H9 (cell line): Measurements from ENCODE around the gene ZNF287. TPM values are rescaled to one million over a fixed set of nuclear protein-coding genes. Genes with fewer than 3 reads are reported as not detected.

ENCODE experiments used
- DNase-seq: peaks from one replicate; pipeline ENCODE4 v3.0.0-alpha.2; 2017
- H2AFZ ChIP-seq: one replicate; pipeline ENCODE4 v1.6.1; 2013; ENCODE audit warnings: mild to moderate bottlenecking, low read length, control low read depth, moderate library complexity
- H2AK5ac ChIP-seq: 2 replicates; pipeline ENCODE4 v1.6.1; 2013; ENCODE audit warnings: low read length, control low read depth, mixed read lengths; ENCODE audit not compliant: insufficient read length
- H2BK120ac ChIP-seq: one replicate; pipeline ENCODE4 v1.6.1; 2013; ENCODE audit warnings: low read depth, mild to moderate bottlenecking, low read length, control low read depth, inconsistent platforms; ENCODE audit not compliant: poor library complexity, severe bottlenecking
- H2BK12ac ChIP-seq: 2 replicates; pipeline ENCODE4 v1.6.1; 2013; ENCODE audit warnings: low read length, control low read depth, mixed read lengths, low read depth; ENCODE audit not compliant: insufficient read length
- H2BK15ac ChIP-seq: 2 replicates; pipeline ENCODE4 v1.6.1; 2013; ENCODE audit warnings: low read depth, low read length, control low read depth
- H2BK20ac ChIP-seq: one replicate; pipeline ENCODE4 v1.6.1; 2013; ENCODE audit warnings: low read depth, mild to moderate bottlenecking, low read length, control low read depth, inconsistent platforms; ENCODE audit not compliant: poor library complexity, severe bottlenecking
- H2BK5ac ChIP-seq: 2 replicates; pipeline ENCODE4 v1.6.1; 2013; ENCODE audit warnings: low read length, control low read depth, mixed read lengths; ENCODE audit not compliant: insufficient read length
- H3K14ac ChIP-seq: 2 replicates; pipeline ENCODE4 v1.6.1; 2013; ENCODE audit warnings: low read length, control low read depth; ENCODE audit not compliant: insufficient read depth
- H3K18ac ChIP-seq: 2 replicates; pipeline ENCODE4 v1.6.1; 2013; ENCODE audit warnings: low read depth, mild to moderate bottlenecking, mixed read lengths, low read length, control low read depth; ENCODE audit not compliant: insufficient read length
- H3K23ac ChIP-seq: 2 replicates; pipeline ENCODE4 v1.6.1; 2013; ENCODE audit warnings: low read length, control low read depth, mixed read lengths, low read depth; ENCODE audit not compliant: insufficient read length
- H3K23me2 ChIP-seq: 2 replicates; pipeline ENCODE4 v1.6.1; 2013; ENCODE audit warnings: low read depth, mild to moderate bottlenecking, mixed read lengths, low read length, control low read depth; ENCODE audit not compliant: insufficient read length, poor library complexity, severe bottlenecking
- H3K27ac ChIP-seq: 2 replicates; pipeline ENCODE4 v1.5.1; 2013; ENCODE audit warnings: low read length, control low read depth, mixed read lengths, low read depth; ENCODE audit not compliant: insufficient read length
- H3K27me3 ChIP-seq: 2 replicates; pipeline ENCODE4 v1.6.1; 2013; ENCODE audit warnings: low read length, control low read depth, inconsistent platforms; ENCODE audit not compliant: insufficient read depth
- H3K4ac ChIP-seq: 2 replicates; pipeline ENCODE4 v1.6.1; 2013; ENCODE audit warnings: low read depth, mild to moderate bottlenecking, control low read depth, inconsistent platforms, low read length, moderate library complexity
- H3K4me1 ChIP-seq: 2 replicates; pipeline ENCODE4 v1.6.1; 2013; ENCODE audit warnings: low read length, control low read depth, inconsistent platforms; ENCODE audit not compliant: insufficient read depth
- H3K4me2 ChIP-seq: 2 replicates; pipeline ENCODE4 v1.6.1; 2013; ENCODE audit warnings: low read length, control low read depth, mixed read lengths; ENCODE audit not compliant: insufficient read length, insufficient read depth
- H3K56ac ChIP-seq: 2 replicates; pipeline ENCODE4 v1.6.1; 2013; ENCODE audit warnings: low read depth, mild to moderate bottlenecking, mixed read lengths, low read length, control low read depth; ENCODE audit not compliant: insufficient read length
- H3K79me1 ChIP-seq: 2 replicates; pipeline ENCODE4 v1.6.1; 2013; ENCODE audit warnings: low read depth, mild to moderate bottlenecking, moderate library complexity, low read length, control low read depth, inconsistent platforms; ENCODE audit not compliant: insufficient read depth, poor library complexity, severe bottlenecking
- H3K79me2 ChIP-seq: 2 replicates; pipeline ENCODE4 v1.6.1; 2013; ENCODE audit warnings: low read length, control low read depth, inconsistent platforms; ENCODE audit not compliant: insufficient read depth
- H3K9ac ChIP-seq: 2 replicates; pipeline ENCODE4 v1.6.1; 2013; ENCODE audit warnings: low read length, control low read depth, mixed read lengths; ENCODE audit not compliant: insufficient read length; ENCODE audit errors: extremely low read depth
- H3K9me3 ChIP-seq: one replicate; pipeline ENCODE4 v1.6.1; 2013; ENCODE audit warnings: low read depth, low read length, inconsistent platforms; ENCODE audit not compliant: control insufficient read depth
- H3T11ph ChIP-seq: one replicate; pipeline ENCODE4 v1.6.1; 2013; ENCODE audit warnings: mild to moderate bottlenecking, low read length, control low read depth, inconsistent platforms
- H4K20me1 ChIP-seq: one replicate; pipeline ENCODE4 v1.6.1; 2013; ENCODE audit not compliant: control insufficient read depth, insufficient read length, insufficient read depth
- H4K5ac ChIP-seq: 2 replicates; pipeline ENCODE4 v1.6.1; 2013; ENCODE audit warnings: low read depth, mild to moderate bottlenecking, mixed read lengths, low read length, control low read depth; ENCODE audit not compliant: insufficient read length
- H4K8ac ChIP-seq: replicated peaks from 2 replicates; pipeline ENCODE4 v1.6.1; 2013; ENCODE audit warnings: low read length, control low read depth, mixed read lengths, low read depth; ENCODE audit not compliant: insufficient read length
- H4K91ac ChIP-seq: 2 replicates; pipeline ENCODE4 v1.6.1; 2013; ENCODE audit warnings: low read depth, mild to moderate bottlenecking, moderate library complexity, mixed read lengths, low read length, control low read depth; ENCODE audit not compliant: insufficient read length
- H3K27ac Mint-ChIP-seq, 3 experiments: 2 replicates in 2 of 3; 3 replicates in 1 of 3; pipeline ENCODE4 v1.8.0; 2020 to 2021; ENCODE audit warnings: mixed read lengths in 3 of 3, mild to moderate bottlenecking in 1 of 3, moderate library complexity in 1 of 3
- H3K27me3 Mint-ChIP-seq: 2 replicates; pipeline ENCODE4 v1.8.0; 2021; ENCODE audit warnings: low read depth, mild to moderate bottlenecking, moderate library complexity, mixed read lengths
- H3K36me3 Mint-ChIP-seq, 3 experiments: 2 replicates in 2 of 3; 3 replicates in 1 of 3; pipeline ENCODE4 v1.8.0; 2020 to 2021; ENCODE audit warnings: low read depth in 3 of 3, mixed read lengths in 3 of 3; ENCODE audit not compliant: insufficient read depth in 1 of 3
- H3K4me1 Mint-ChIP-seq, 2 experiments: 2 replicates each; pipeline ENCODE4 v1.8.0; 2020; ENCODE audit warnings: mixed read lengths in 2 of 2
- H3K4me3 Mint-ChIP-seq, 2 experiments: 2 replicates in 1 of 2; 3 replicates in 1 of 2; pipeline ENCODE4 v1.8.0; 2020 to 2021; ENCODE audit warnings: mild to moderate bottlenecking in 2 of 2, mixed read lengths in 2 of 2, moderate library complexity in 1 of 2
- H3K9me3 Mint-ChIP-seq, 2 experiments: 2 replicates in 1 of 2; 3 replicates in 1 of 2; pipeline ENCODE4 v1.8.0; 2020; ENCODE audit warnings: mild to moderate bottlenecking in 2 of 2, mixed read lengths in 2 of 2, moderate library complexity in 1 of 2
- CTCF ChIP-seq: fragments of 200-600 bp; sonication (generic); conservative IDR thresholded peaks from 3 replicates; pipeline ENCODE4 v1.8.0; 2021; ENCODE audit warnings: antibody characterized with exemption, mild to moderate bottlenecking
- WGBS: extraction: QIAGEN DNeasy Blood & Tissue Kit; methylation state at CpG from one replicate; pipeline ENCODE4 v1.1.7; 2013; ENCODE audit warnings: missing lambda C conversion rate, low lambda C conversion rate, mixed read lengths; ENCODE audit not compliant: insufficient read length; ENCODE audit errors: extremely low coverage; 5-methylcytosine and 5-hydroxymethylcytosine counted together
- total RNA-seq: library from RNA; stranded (reverse); gene quantifications from 2 replicates; pipeline ENCODE4 v1.2.1, GENCODE V29; 2021

The ZNF287 gene
- total RNA-seq, 1 experiment from 2014 or later: 7.1 TPM

GRCh38 chr17:16517477-16517876 lies 51.5 kb downstream of the ZNF287 start:
- Mint-ChIP-seq H3K4me1 (peaks cover 19 to 20% of the 10 kb centered on the region in 2 experiments), H3K27me3 (peaks cover 42% of the 10 kb centered on the region), H3K9me3 (no peaks in the 10 kb centered on the region), H3K4me3 (no peak overlapping the region), H3K36me3 (peaks cover 0 to 3% (median 0%) of the 10 kb centered on the region in 3 experiments; a peak in 2 of 7 replicates), H3K27ac (no peak overlapping the region)
- no CpG with 5 or more reads among the region's 7 CpGs for WGBS
- no peaks in the 10 kb centered on the region for H3K9me3 ChIP-seq
- H4K5ac ChIP-seq: no peak overlapping the region
- H3K4me1 ChIP-seq: peaks cover 3% of the 10 kb centered on the region; the same call in 1 of the 2 replicates
- H3K79me2 ChIP-seq: no peaks in the 10 kb centered on the region
- H3K27me3 ChIP-seq: no peaks in the 10 kb centered on the region; the same call in 1 of the 2 replicates
- H2BK12ac ChIP-seq: no peak overlapping the region
- no peak overlapping the region for H3K9ac ChIP-seq
- H3K23me2 ChIP-seq: no peaks in the 10 kb centered on the region
- H4K8ac ChIP-seq: no peak overlapping the region
- no peaks in the 10 kb centered on the region for H4K20me1 ChIP-seq
- H3K4ac ChIP-seq: no peak overlapping the region
- H2AFZ ChIP-seq: no peak overlapping the region
- H4K91ac ChIP-seq: no peak overlapping the region
- no peak overlapping the region for H3K23ac ChIP-seq
- no peak overlapping the region for H3K14ac ChIP-seq
- no peak overlapping the region for H3K56ac ChIP-seq
- H2BK15ac ChIP-seq: no peak overlapping the region
- no peak overlapping the region for H3K18ac ChIP-seq
- no peak overlapping the region for H2BK5ac ChIP-seq
- no peak overlapping the region for H2AK5ac ChIP-seq
- TF ChIP-seq CTCF: no peak
- DNase-seq: no peak
- H3T11ph ChIP-seq: no peak overlapping the region
- H3K4me2 ChIP-seq: no peak overlapping the region
- no peak overlapping the region for H2BK120ac ChIP-seq
- H3K27ac ChIP-seq: no peak overlapping the region
- H2BK20ac ChIP-seq: no peak overlapping the region
- H3K79me1 ChIP-seq: no peaks in the 10 kb centered on the region
